DMS53 treated with DMSO at 0.1 percent for 48 hours (cell line): Measurements from ENCODE around the gene LRSAM1.

Experiments used
- DNase-seq: peaks from one replicate; lab custom pipeline; 2025; ENCODE audit not compliant: unreplicated experiment; lab: John Stamatoyannopoulos, UW

The LRSAM1 gene

GRCh38 chr9:127548352-127548881 lies 97.1 kb downstream of the LRSAM1 start:
- DNase-seq: no peak

GRCh38 chr9:127549218-127549617 lies 97.9 kb downstream of the LRSAM1 start:
- no peak for DNase-seq

GRCh38 chr9:127549751-127550150 lies 98.4 kb downstream of the LRSAM1 start:
- no peak for DNase-seq

- DNase-seq: no peak
Observed at GRCh38 chr9:127550282-127550681, 99.0 kb downstream of the LRSAM1 start.

GRCh38 chr9:127550751-127551150 lies 99.4 kb downstream of the LRSAM1 start:
- no peak for DNase-seq
